Neural progenitor cell (in vitro differentiated cells): ENCODE data around the gene MVB12B. TPM values are rescaled to one million over a fixed set of nuclear protein-coding genes. Genes with fewer than 3 reads are reported as not detected.

ENCODE experiments used
- DNase-seq: peaks from one replicate; pipeline ENCODE4 v3.0.0-alpha.2; 2016; ENCODE audit warnings: low spot score
- H2AFZ ChIP-seq: fragments of 200-600 bp; sonication (generic); replicated peaks from 2 replicates; pipeline ENCODE4 v1.6.1; 2016; ENCODE audit warnings: antibody characterized with exemption
- H3F3A ChIP-seq: fragments of 200-600 bp; sonication (generic); 2 replicates; pipeline ENCODE4 v1.6.1; 2016; ENCODE audit warnings: antibody characterized with exemption, low read depth
- H3K27ac ChIP-seq: fragments of 200-600 bp; sonication (generic); 2 replicates; pipeline ENCODE4 v1.5.1; 2016; ENCODE audit warnings: mild to moderate bottlenecking
- H3K27me3 ChIP-seq: fragments of 200-600 bp; sonication (generic); 2 replicates; pipeline ENCODE4 v1.6.1; 2016; ENCODE audit warnings: mild to moderate bottlenecking, moderate library complexity
- H3K36me3 ChIP-seq: fragments of 200-600 bp; sonication (generic); 2 replicates; pipeline ENCODE4 v1.5.1; 2016
- H3K4me1 ChIP-seq: fragments of 200-600 bp; sonication (generic); 2 replicates; pipeline ENCODE4 v1.6.1; 2016; ENCODE audit warnings: mixed run types
- H3K4me2 ChIP-seq: fragments of 200-600 bp; sonication (generic); 2 replicates; pipeline ENCODE4 v1.6.1; 2016
- H3K4me3 ChIP-seq: fragments of 200-600 bp; sonication (generic); 2 replicates; pipeline ENCODE4 v1.5.1; 2016
- H3K79me2 ChIP-seq: fragments of 200-600 bp; sonication (generic); 2 replicates; pipeline ENCODE4 v1.6.1; 2016; ENCODE audit warnings: low read depth
- H3K9ac ChIP-seq: fragments of 200-600 bp; sonication (generic); 2 replicates; pipeline ENCODE4 v1.6.1; 2016
- H3K9me3 ChIP-seq: fragments of 200-600 bp; sonication (generic); 2 replicates; pipeline ENCODE4 v1.5.1; 2016; ENCODE audit warnings: low read depth
- H4K20me1 ChIP-seq: fragments of 200-600 bp; sonication (generic); 2 replicates; pipeline ENCODE4 v1.6.1; 2016; ENCODE audit warnings: low read depth
- H3K27ac Mint-ChIP-seq: 3 replicates; pipeline ENCODE4 v1.8.0; 2021; ENCODE audit warnings: mixed read lengths
- H3K27me3 Mint-ChIP-seq: 2 replicates; pipeline ENCODE4 v1.8.0; 2022; ENCODE audit warnings: low read depth, mild to moderate bottlenecking, inconsistent platforms, moderate library complexity, mixed read lengths; ENCODE audit not compliant: insufficient read depth
- H3K36me3 Mint-ChIP-seq: 3 replicates; pipeline ENCODE4 v1.8.0; 2021; ENCODE audit warnings: mixed read lengths
- H3K4me1 Mint-ChIP-seq: 3 replicates; pipeline ENCODE4 v1.8.0; 2021; ENCODE audit warnings: mixed read lengths
- H3K4me3 Mint-ChIP-seq: 3 replicates; pipeline ENCODE4 v1.8.0; 2021; ENCODE audit warnings: mild to moderate bottlenecking, moderate library complexity, mixed read lengths
- H3K9me3 Mint-ChIP-seq: 3 replicates; pipeline ENCODE4 v1.8.0; 2020; ENCODE audit warnings: mixed read lengths
- EZH2 ChIP-seq: fragments of 200-600 bp; sonication (generic); IDR thresholded peaks from 2 replicates; pipeline ENCODE4 v1.6.1; 2017; ENCODE audit warnings: antibody characterized with exemption, mild to moderate bottlenecking, moderate library complexity
- EZH2phosphoT487 ChIP-seq: fragments of 200-600 bp; sonication (generic); IDR thresholded peaks from 2 replicates; pipeline ENCODE4 v1.6.1; 2017; ENCODE audit warnings: antibody characterized with exemption
- total RNA-seq: library from RNA; depleted of rRNA; stranded (reverse); fragments of >200 nt; gene quantifications from 2 replicates; pipeline ENCODE4 v1.2.3, GENCODE V29; 2015; ENCODE audit warnings: low replicate concordance
- TF ChIP-seq, protein P1 (sequence below): fragments of 200-600 bp; sonication (generic); IDR thresholded peaks from 2 replicates; pipeline ENCODE4 v1.5.1; 2017; ENCODE audit warnings: antibody characterized with exemption, mild to moderate bottlenecking

Gene MVB12B
- total RNA-seq, 1 donor from 2014 or later, result 16.1 TPM

GRCh38 chr9:126367616-126368015 is 41.0 kb downstream of the MVB12B start:
- H3K4me2 ChIP-seq, result no peak overlapping the region
- peaks cover 8% of the 10 kb centered on the region for H3K79me2 ChIP-seq
- H3K9ac ChIP-seq, result no peak overlapping the region
- H3K4me1 Mint-ChIP-seq, result peaks cover 12% of the 10 kb centered on the region
- no peaks in the 10 kb centered on the region for H3K36me3 ChIP-seq
- peaks cover 23% of the 10 kb centered on the region for H3F3A ChIP-seq
- no peak overlapping the region for H2AFZ ChIP-seq
- no peak overlapping the region for H3K27ac ChIP-seq
- H3K9me3 ChIP-seq, result no peaks in the 10 kb centered on the region
- H3K4me3 Mint-ChIP-seq, result no peak overlapping the region
- no peaks in the 10 kb centered on the region for H3K27me3 ChIP-seq
- H3K36me3 Mint-ChIP-seq, result peaks cover 19% of the 10 kb centered on the region
- H3K27me3 Mint-ChIP-seq, result peaks cover 2% of the 10 kb centered on the region
- no peak for DNase-seq
- H4K20me1 ChIP-seq, result no peaks in the 10 kb centered on the region
- no peak overlapping the region for H3K4me3 ChIP-seq
- TF ChIP-seq EZH2, result no peak
- TF ChIP-seq, protein P1, sequence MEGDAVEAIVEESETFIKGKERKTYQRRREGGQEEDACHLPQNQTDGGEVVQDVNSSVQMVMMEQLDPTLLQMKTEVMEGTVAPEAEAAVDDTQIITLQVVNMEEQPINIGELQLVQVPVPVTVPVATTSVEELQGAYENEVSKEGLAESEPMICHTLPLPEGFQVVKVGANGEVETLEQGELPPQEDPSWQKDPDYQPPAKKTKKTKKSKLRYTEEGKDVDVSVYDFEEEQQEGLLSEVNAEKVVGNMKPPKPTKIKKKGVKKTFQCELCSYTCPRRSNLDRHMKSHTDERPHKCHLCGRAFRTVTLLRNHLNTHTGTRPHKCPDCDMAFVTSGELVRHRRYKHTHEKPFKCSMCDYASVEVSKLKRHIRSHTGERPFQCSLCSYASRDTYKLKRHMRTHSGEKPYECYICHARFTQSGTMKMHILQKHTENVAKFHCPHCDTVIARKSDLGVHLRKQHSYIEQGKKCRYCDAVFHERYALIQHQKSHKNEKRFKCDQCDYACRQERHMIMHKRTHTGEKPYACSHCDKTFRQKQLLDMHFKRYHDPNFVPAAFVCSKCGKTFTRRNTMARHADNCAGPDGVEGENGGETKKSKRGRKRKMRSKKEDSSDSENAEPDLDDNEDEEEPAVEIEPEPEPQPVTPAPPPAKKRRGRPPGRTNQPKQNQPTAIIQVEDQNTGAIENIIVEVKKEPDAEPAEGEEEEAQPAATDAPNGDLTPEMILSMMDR, result no peak
- no peak for TF ChIP-seq EZH2phosphoT487
- peaks cover 11% of the 10 kb centered on the region for H3K9me3 Mint-ChIP-seq
- no peak overlapping the region for H3K27ac Mint-ChIP-seq
- H3K4me1 ChIP-seq, result peaks cover 22% of the 10 kb centered on the region

GRCh38 chr9:126368020-126368419 is 41.4 kb downstream of the MVB12B start:
- Mint-ChIP-seq H3K27ac (no peak overlapping the region), H3K27me3 (peaks cover 2% of the 10 kb centered on the region), H3K4me1 (peaks cover 15% of the 10 kb centered on the region), H3K4me3 (no peak overlapping the region), H3K9me3 (peaks cover 11% of the 10 kb centered on the region), H3K36me3 (peaks cover 19% of the 10 kb centered on the region)
- peaks cover 7% of the 10 kb centered on the region for H3K79me2 ChIP-seq
- H4K20me1 ChIP-seq, result no peaks in the 10 kb centered on the region
- H3K4me1 ChIP-seq, result peaks cover 22% of the 10 kb centered on the region
- H3K9me3 ChIP-seq, result no peaks in the 10 kb centered on the region
- no peaks in the 10 kb centered on the region for H3K36me3 ChIP-seq
- H3K9ac ChIP-seq, result no peak overlapping the region
- H3F3A ChIP-seq, result peaks cover 23% of the 10 kb centered on the region
- H3K4me2 ChIP-seq, result no peak overlapping the region
- DNase-seq, result no peak
- no peaks in the 10 kb centered on the region for H3K27me3 ChIP-seq
- H3K4me3 ChIP-seq, result no peak overlapping the region
- no peak overlapping the region for H2AFZ ChIP-seq
- TF ChIP-seq, protein P1, result no peak
- TF ChIP-seq EZH2phosphoT487 (no peak), EZH2 (no peak)
- no peak overlapping the region for H3K27ac ChIP-seq

DNA sequence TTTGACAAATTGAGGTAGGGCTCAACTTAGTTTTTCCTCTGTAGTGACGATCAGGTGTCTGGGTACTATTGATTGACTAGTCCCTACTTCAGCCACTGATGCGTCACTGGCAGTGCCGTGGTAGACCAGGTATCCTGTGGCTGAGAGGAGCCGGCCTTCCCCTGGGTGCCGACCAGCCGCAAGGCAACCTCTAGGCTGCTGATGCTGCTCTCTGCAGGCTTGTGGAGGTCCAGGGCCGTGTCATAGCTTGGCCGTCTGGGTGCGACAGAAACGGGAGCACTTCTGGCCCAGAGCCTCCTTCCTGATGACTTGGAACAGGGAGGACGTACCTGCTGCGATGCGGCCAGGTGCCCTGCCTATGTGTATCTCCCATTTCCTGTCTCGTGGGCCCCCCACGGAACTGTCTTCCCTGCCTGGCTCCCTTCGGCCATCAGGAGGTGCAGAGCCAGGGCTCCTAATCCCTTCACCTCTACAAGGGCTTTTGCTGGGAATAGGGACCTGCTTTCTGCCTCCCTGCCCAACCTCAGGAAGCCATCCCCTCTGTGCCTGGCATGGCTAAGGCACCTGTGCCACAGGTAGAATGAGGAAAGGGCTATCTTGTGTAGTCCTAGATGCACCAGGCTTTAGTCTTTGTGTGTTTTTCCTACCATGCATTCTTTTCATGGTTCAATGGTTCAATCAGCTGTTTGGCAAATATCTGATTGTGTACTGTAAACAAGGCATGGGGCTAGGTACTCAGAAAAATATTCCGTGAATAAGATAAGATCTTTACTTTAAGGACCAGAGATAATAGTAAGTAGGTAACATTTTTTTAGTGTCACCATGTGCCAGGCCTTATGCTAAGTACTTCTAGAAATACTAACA is 44.6 kb downstream of the MVB12B start:
- H3K27ac Mint-ChIP-seq, result no peak overlapping the region
- no peak overlapping the region for H2AFZ ChIP-seq

More for the DNA sequence above, 44.6 kb downstream of the MVB12B start:
- H3K36me3 Mint-ChIP-seq, result peaks cover 5% of the 10 kb centered on the region
- H3K79me2 ChIP-seq, result no peaks in the 10 kb centered on the region
- H3K36me3 ChIP-seq, result no peaks in the 10 kb centered on the region
- H3K9me3 Mint-ChIP-seq, result no peaks in the 10 kb centered on the region
- TF ChIP-seq EZH2phosphoT487 (no peak), EZH2 (no peak)
- TF ChIP-seq, protein P1, result no peak
- DNase-seq, result no peak
- no peak overlapping the region for H3K27ac ChIP-seq
- no peak overlapping the region for H3K4me2 ChIP-seq
- H3K9me3 ChIP-seq, result no peaks in the 10 kb centered on the region
- no peaks in the 10 kb centered on the region for H3K27me3 ChIP-seq
- peaks cover 36% of the 10 kb centered on the region for H3K4me1 ChIP-seq
- H4K20me1 ChIP-seq, result no peaks in the 10 kb centered on the region
- H3K4me3 ChIP-seq, result no peak overlapping the region
- H3K9ac ChIP-seq, result no peak overlapping the region
- H3K27me3 Mint-ChIP-seq, result no peaks in the 10 kb centered on the region
- peaks cover 40% of the 10 kb centered on the region for H3K4me1 Mint-ChIP-seq
- H3K4me3 Mint-ChIP-seq, result no peak overlapping the region
- peaks cover 29% of the 10 kb centered on the region for H3F3A ChIP-seq
